Astrocyte (in vitro differentiated cells and primary cell): Measurements from ENCODE around the gene CELSR2.

ENCODE experiments used
- EZH2 ChIP-seq: IDR thresholded peaks from 2 replicates; pipeline ENCODE4 v1.6.1; 2012; ENCODE audit warnings: mild to moderate bottlenecking, low read length, inconsistent platforms; ENCODE audit not compliant: insufficient read depth
- TF ChIP-seq, protein P1 (sequence below): IDR thresholded peaks from 2 replicates; pipeline ENCODE4 v1.5.1; 2011; ENCODE audit warnings: low read depth, mild to moderate bottlenecking, inconsistent platforms, low read length, moderate library complexity; ENCODE audit not compliant: insufficient read depth

- TF ChIP-seq, protein P1, sequence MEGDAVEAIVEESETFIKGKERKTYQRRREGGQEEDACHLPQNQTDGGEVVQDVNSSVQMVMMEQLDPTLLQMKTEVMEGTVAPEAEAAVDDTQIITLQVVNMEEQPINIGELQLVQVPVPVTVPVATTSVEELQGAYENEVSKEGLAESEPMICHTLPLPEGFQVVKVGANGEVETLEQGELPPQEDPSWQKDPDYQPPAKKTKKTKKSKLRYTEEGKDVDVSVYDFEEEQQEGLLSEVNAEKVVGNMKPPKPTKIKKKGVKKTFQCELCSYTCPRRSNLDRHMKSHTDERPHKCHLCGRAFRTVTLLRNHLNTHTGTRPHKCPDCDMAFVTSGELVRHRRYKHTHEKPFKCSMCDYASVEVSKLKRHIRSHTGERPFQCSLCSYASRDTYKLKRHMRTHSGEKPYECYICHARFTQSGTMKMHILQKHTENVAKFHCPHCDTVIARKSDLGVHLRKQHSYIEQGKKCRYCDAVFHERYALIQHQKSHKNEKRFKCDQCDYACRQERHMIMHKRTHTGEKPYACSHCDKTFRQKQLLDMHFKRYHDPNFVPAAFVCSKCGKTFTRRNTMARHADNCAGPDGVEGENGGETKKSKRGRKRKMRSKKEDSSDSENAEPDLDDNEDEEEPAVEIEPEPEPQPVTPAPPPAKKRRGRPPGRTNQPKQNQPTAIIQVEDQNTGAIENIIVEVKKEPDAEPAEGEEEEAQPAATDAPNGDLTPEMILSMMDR: peak; percentile 92
- no peak for TF ChIP-seq EZH2
Measured at GRCh38 chr1:109201123-109201703, 48.1 kb upstream of the CELSR2 start.
